ENCODE measurements around the gene MB21D2. TPM values are rescaled to one million over a fixed set of nuclear protein-coding genes. Genes with fewer than 3 reads are reported as not detected.

The MB21D2 gene
- total and polyA plus RNA-seq, 2 donors (not counting 1 experiment from before 2014, with no cell fraction given) = 0.03 to 0.20 TPM

DNA sequence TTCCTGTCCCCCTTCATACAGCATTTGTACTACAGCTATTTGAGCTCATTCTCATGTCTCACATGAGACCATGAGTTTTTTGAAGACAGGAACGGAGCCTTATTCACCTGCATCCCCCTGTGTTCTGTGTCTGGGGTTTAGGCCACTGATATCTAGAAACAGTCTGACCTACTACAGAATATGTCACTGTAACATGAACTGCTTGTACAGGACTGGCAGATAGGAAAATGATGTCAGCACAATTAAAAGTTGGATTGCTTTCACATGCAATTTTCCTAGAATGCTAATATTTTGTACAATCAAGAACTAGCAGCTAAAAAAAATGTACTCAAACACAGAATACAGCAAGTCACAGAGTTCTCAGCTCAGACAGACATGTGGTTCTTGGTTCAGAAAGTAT is 99.5 kb downstream of the MB21D2 start:
- Histone ChIP-seq H4K20me1 (ENCODE audit: control insufficient read depth, insufficient read depth, low read length, poor library complexity, severe bottlenecking) (no peaks in the 10 kb centered on the region), H3K9me3 (ENCODE audit: control extremely low read depth in 1 of 3, control insufficient read depth in 2 of 3, insufficient read depth in 1 of 3, low read length in 2 of 3) (no peaks in the 10 kb centered on the region), H2AFZ (ENCODE audit: insufficient read depth, low read depth, low read length, poor library complexity, severe bottlenecking) (no peak overlapping the region), H3K4me3 (ENCODE audit: control extremely low read depth in 1 of 5, extremely low read depth in 1 of 5, insufficient read depth in 1 of 5, low read depth in 2 of 5, low read length in 4 of 5) (no peak overlapping the region), H3K4me1 (ENCODE audit: control insufficient read depth in 2 of 2, insufficient read depth in 2 of 2, low read length in 2 of 2) (no peaks in the 10 kb centered on the region), H3K27ac (ENCODE audit: low read length in 2 of 2) (no peak overlapping the region), H3K36me3 (replicated peaks in 1 of 2; ENCODE audit: control extremely low read depth in 1 of 2, control insufficient read depth in 1 of 2, extremely low read depth in 1 of 2, insufficient read depth in 2 of 2, low read length in 1 of 2) (no peaks in the 10 kb centered on the region), H3K9ac (ENCODE audit: low read length) (no peak overlapping the region), H3K27me3 (replicated peaks in 1 of 4; ENCODE audit: control extremely low read depth in 1 of 4, control insufficient read depth in 3 of 4, insufficient read depth in 4 of 4, low read length in 3 of 4) (no peaks in the 10 kb centered on the region), H3K79me2 (ENCODE audit: control insufficient read depth, insufficient read depth, low read length) (no peaks in the 10 kb centered on the region), H3K4me2 (replicated peaks; ENCODE audit: low read depth, low read length, poor library complexity, severe bottlenecking) (no peak overlapping the region)
- WGBS (ENCODE audit: insufficient coverage) = 100% methylated on average over 1 of the region's 1 CpG
- ATAC-seq (ENCODE audit: low read depth) = no peak
- TF ChIP-seq, protein P1, sequence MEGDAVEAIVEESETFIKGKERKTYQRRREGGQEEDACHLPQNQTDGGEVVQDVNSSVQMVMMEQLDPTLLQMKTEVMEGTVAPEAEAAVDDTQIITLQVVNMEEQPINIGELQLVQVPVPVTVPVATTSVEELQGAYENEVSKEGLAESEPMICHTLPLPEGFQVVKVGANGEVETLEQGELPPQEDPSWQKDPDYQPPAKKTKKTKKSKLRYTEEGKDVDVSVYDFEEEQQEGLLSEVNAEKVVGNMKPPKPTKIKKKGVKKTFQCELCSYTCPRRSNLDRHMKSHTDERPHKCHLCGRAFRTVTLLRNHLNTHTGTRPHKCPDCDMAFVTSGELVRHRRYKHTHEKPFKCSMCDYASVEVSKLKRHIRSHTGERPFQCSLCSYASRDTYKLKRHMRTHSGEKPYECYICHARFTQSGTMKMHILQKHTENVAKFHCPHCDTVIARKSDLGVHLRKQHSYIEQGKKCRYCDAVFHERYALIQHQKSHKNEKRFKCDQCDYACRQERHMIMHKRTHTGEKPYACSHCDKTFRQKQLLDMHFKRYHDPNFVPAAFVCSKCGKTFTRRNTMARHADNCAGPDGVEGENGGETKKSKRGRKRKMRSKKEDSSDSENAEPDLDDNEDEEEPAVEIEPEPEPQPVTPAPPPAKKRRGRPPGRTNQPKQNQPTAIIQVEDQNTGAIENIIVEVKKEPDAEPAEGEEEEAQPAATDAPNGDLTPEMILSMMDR (IDR thresholded peaks at IDR 0.05) = no peak
- TF ChIP-seq EZH2 (IDR thresholded peaks at IDR 0.05; ENCODE audit: borderline replicate concordance, insufficient read depth, low read depth, low read length, poor library complexity, severe bottlenecking) = no peak
- POLR2A ChIA-PET = no interaction called here
- no peaks in the 10 kb centered on the region for H3K9me3 Mint-ChIP-seq (ENCODE audit: insufficient read depth)
- no peak for DNase-seq
- no peak overlapping the region for H3K27ac Mint-ChIP-seq
- H3K4me1 Mint-ChIP-seq = no peaks in the 10 kb centered on the region
- CTCF ChIA-PET = interaction anchor here (2.2 kb wide), 1 partner anchor 16 kb away, joined by 6 read pairs; no protein-coding TSS in a partner anchor
- intact Hi-C loops (cut with micrococcal nuclease) = loop anchor here (10.0 kb wide), 1 partner anchor 1587 kb away; no protein-coding TSS in a partner anchor
- no peak overlapping the region for H3K4me3 Mint-ChIP-seq
- peaks cover 16% of the 10 kb centered on the region for H3K27me3 Mint-ChIP-seq

DNA sequence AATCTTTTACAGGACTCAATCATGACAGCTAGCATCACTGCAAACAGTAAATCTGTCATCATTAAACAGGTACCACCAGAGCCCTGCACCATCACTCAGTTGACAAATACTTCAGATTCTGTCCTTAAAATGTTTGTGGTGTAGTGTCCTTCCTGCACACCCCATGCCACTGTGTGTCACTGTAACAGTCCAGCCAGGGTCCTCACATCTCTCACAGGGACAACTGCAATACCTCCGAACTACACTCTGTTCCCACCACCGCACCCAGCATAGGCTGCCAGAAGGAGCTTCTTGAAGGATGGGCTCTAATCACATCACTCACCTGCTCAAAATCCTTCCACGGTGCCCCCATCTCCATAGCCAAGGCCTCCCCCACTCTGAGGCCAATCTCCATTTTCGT is 100.2 kb downstream of the MB21D2 start:
- no peak overlapping the region for H3K4me2 ChIP-seq (replicated peaks; ENCODE audit: low read depth, low read length, poor library complexity, severe bottlenecking)

More for the DNA sequence above, 100.2 kb downstream of the MB21D2 start:
- H3K79me2 ChIP-seq (ENCODE audit: control insufficient read depth, insufficient read depth, low read length) = no peaks in the 10 kb centered on the region
- ChIA-PET CTCF (interaction anchor here (0.8 to 2.2 kb wide), 4 partner anchors 10 to 755 kb away, joined by 3 to 10 read pairs (median 5); no protein-coding TSS in a partner anchor), POLR2A (no interaction called here)
- no peak overlapping the region for H3K4me3 Mint-ChIP-seq
- ATAC-seq (ENCODE audit: low read depth) = no peak
- peaks cover 21% of the 10 kb centered on the region for H3K27me3 Mint-ChIP-seq
- no peaks in the 10 kb centered on the region for H4K20me1 ChIP-seq (ENCODE audit: control insufficient read depth, insufficient read depth, low read length, poor library complexity, severe bottlenecking)
- H3K4me1 Mint-ChIP-seq = no peaks in the 10 kb centered on the region
- no peak overlapping the region for H3K27ac ChIP-seq (ENCODE audit: low read length in 2 of 2)
- TF ChIP-seq, protein P1 (IDR thresholded peaks at IDR 0.05) = no peak
- DNase-seq = no peak
- no peaks in the 10 kb centered on the region for H3K9me3 Mint-ChIP-seq (ENCODE audit: insufficient read depth)
- WGBS (ENCODE audit: insufficient coverage) = 97% methylated on average over 4 of the region's 4 CpGs
- no peaks in the 10 kb centered on the region for H3K36me3 ChIP-seq (replicated peaks in 1 of 2; ENCODE audit: control extremely low read depth in 1 of 2, control insufficient read depth in 1 of 2, extremely low read depth in 1 of 2, insufficient read depth in 2 of 2, low read length in 1 of 2)
- intact Hi-C loops (cut with micrococcal nuclease) = loop anchor here (10.0 kb wide), 1 partner anchor 1587 kb away; no protein-coding TSS in a partner anchor
- H3K4me1 ChIP-seq (ENCODE audit: control insufficient read depth in 2 of 2, insufficient read depth in 2 of 2, low read length in 2 of 2) = no peaks in the 10 kb centered on the region
- no peak overlapping the region for H3K9ac ChIP-seq (ENCODE audit: low read length)
- no peaks in the 10 kb centered on the region for H3K9me3 ChIP-seq (ENCODE audit: control extremely low read depth in 1 of 3, control insufficient read depth in 2 of 3, insufficient read depth in 1 of 3, low read length in 2 of 3)
- no peak overlapping the region for H3K4me3 ChIP-seq (ENCODE audit: control extremely low read depth in 1 of 5, extremely low read depth in 1 of 5, insufficient read depth in 1 of 5, low read depth in 2 of 5, low read length in 4 of 5)
- H3K27ac Mint-ChIP-seq = no peak overlapping the region
- H2AFZ ChIP-seq (ENCODE audit: insufficient read depth, low read depth, low read length, poor library complexity, severe bottlenecking) = no peak overlapping the region
- no peaks in the 10 kb centered on the region for H3K27me3 ChIP-seq (replicated peaks in 1 of 4; ENCODE audit: control extremely low read depth in 1 of 4, control insufficient read depth in 3 of 4, insufficient read depth in 4 of 4, low read length in 3 of 4)

Measured in B cell (primary cell).